DLD1 (cell line): Measurements from ENCODE around the gene PLA2G2A.
"Not testable (repeated sequence)": the region's sequence is repeated elsewhere in the genome, so short reads cannot be mapped to it uniquely, and the experiment has no call there.

Experiments used
- in situ Hi-C: cut with HindIII; loops from 2 replicates; pipeline ENCODE4 v1.10.0; 2017; ENCODE audit warnings: low sequenced_read_pairs

Gene PLA2G2A

GRCh38 chr1:19979494-19979977, at the start of gene PLA2G2A:
Gene PLA2G2A (minus strand): TSS chr1:19979618. CDS start chr1:19978773, 845 bp downstream.
- in situ Hi-C loops = no loop called here

- in situ Hi-C loops = no loop called here
Observed at GRCh38 chr1:20028726-20029125, 49.3 kb upstream of the PLA2G2A start.

DNA sequence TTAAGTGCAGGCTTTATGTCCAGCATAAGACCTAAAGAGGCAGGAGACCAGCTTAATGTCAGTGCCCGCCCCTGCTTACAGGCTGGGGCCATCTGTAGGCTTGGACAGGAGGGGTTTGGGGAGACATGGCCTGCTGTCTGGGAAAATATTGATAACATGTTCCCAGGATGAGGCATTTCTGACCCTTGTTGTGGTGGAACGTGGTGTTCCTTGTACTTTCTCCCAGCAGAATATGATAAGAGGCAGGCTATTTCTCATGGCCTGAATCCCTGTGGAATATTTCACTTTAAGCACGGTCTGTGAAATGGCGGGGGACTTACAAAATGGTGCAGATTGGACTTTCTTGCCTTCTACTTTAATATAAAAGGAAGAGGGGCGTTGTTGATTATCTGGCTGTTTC, 48.7 kb upstream of the PLA2G2A start:
- in situ Hi-C loops = no loop called here

- in situ Hi-C loops = no loop called here
Observed at GRCh38 chr1:20017741-20018140, 38.3 kb upstream of the PLA2G2A start.

- in situ Hi-C loops = no loop called here
Observed at GRCh38 chr1:20014153-20014552, 34.7 kb upstream of the PLA2G2A start.

GRCh38 chr1:20010016-20010415, 30.6 kb upstream of the PLA2G2A start:
- in situ Hi-C loops = no loop called here

GRCh38 chr1:20009212-20009611, 29.8 kb upstream of the PLA2G2A start:
- in situ Hi-C loops = no loop called here

- in situ Hi-C loops = no loop called here
Observed at GRCh38 chr1:20008391-20008841, 29.0 kb upstream of the PLA2G2A start.

GRCh38 chr1:19998823-19999222, 19.4 kb upstream of the PLA2G2A start:
- in situ Hi-C loops = not testable (repeated sequence)

DNA sequence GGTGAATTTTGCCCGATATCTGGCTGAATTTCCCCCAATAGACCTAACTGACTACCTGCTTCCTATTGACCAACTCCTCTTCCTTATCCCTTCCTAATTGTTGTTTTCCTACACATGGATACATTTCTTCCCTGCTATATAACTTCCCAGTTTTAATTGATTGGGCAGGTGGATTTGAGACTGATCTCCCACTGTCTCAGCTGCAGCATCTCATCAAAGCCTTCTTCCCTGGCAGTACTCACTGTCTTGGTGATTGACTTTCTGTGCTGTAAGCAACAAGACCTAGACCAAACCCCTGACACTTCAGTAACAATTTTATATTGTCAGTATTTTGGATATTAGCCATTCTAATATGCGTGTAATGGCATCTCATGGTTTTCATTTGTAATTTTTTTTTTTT, 11.3 kb upstream of the PLA2G2A start:
- in situ Hi-C loops = no loop called here

DNA sequence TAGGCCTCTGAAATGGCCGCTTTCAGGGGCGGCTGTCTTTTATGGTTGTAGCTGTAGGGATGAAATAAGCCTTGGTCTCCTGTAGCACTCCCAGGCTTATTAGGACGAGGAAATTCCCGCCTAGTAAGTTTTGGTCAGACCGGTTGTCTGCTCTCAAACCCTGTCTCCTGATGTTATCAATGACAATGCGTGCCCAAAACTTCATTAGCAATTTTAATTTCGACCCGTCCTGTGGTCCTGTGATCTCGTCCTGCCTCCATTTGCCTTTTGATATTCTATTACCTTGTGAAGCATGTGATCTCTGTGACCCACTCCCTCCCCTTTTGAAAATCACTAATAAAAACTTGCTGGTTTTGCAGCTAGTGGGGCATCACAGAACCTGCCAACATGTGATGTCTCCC, 10.8 kb upstream of the PLA2G2A start:
- in situ Hi-C loops = not testable (repeated sequence)

DNA sequence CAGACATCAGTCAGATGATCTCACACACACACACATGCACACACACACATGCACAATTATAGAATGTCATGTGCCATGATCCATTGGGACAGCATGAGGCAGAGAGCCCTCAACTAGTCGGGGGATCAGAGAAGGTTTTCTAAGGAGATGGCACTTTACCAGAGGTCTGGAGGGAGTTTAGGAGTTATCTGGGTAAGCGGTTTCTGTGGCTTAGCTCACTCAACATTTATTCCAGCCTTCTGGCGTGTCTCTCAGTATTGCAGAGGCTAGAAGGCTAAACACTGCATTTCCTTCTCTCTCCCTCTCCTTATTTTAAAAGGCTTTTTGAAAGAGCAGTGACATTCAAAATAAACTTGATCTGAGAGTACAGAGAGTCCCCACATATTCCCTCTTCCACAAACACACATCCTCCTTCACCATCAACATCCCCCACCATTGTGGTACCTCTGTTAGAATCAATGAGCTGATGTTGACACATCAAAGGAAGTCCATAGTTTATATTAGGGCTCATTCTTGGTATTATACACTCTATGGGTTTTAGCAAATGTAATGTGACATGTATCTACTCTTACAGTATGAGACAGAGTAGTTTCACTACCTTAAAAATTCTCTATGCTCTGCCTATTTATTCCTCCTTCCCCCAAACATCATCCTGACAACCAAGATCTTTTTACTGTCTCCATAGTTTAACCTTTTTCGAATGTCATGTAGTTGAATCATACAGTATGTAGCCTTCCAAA, 9.0 kb upstream of the PLA2G2A start:
- in situ Hi-C loops = no loop called here

DNA sequence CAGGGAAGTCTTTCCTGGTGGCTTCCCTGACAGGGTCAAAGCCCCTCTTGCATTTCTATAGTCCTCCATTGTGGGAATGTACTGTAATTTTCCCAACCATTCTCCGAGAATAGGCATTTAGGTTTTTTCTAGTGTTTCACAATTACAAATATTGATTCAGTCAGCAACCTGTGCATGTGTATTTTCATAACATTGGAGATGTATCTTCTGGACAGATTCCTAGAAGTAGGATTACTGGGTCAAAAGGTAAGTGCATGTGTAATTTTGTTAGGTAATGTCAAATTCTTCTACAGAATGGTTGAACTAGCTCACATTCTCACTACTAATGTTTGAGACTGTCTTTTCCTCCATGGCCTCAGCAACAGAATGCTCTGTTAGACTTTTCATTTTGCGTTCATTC, 8.3 kb upstream of the PLA2G2A start:
- in situ Hi-C loops = no loop called here

DNA sequence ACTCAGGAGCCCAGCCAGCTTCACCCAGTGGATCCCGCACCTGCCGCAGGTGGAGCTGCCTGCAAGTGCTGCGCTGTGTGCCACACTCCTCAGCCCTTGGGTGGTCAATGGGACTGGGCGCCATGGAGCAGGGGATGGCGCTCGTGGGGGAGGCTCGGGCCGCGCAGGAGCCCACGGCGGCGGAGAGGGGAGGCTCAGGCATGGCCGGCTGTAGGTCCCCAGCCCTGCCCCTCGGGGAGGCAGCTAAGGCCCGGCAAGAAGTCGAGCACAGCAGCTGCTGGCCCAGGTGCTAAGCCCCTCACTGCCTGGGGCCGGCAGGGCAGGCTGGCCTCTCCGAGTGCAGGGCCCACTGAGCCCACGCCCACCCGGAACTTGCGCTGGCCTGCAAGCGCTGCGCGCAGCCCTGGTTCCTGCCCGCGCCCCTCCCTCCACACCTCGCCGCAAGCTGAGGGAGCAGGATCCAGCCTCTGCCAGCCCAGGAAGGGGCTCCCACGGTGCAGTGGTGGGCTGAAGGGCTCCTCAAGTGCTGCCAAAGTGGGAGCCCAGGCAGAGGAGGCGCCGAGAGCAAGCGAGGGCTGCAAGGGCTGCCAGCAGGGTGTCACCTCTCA, 5.1 kb upstream of the PLA2G2A start:
- in situ Hi-C loops = not testable (repeated sequence)

GRCh38 chr1:19981507-19982312, 2.3 kb upstream of the PLA2G2A start:
- in situ Hi-C loops = no loop called here

GRCh38 chr1:19981170-19981506, 1.7 kb upstream of the PLA2G2A start:
- in situ Hi-C loops = no loop called here

DNA sequence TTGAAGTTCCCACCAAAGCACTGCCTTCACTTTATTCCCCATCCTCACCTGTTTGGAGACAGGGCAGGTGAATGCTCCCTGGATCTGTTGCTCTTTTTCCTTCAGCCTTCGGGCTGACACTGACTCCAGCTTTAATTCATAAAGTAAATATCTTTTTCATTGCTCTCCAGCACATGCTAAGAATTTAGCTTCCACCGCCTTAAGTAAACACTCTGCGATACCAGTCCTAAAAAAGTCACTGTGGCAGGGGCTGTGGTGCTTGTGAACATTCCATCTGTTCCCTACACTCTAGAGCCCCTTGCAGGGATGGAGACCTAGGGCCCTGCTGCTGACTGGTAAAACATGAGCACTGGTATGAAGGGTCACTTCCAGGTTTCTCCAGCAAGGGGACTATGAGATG, 896 bp upstream of the PLA2G2A start:
- in situ Hi-C loops = no loop called here

- in situ Hi-C loops = no loop called here
Observed at GRCh38 chr1:19978143-19978542, 1.3 kb downstream of the PLA2G2A start.

- in situ Hi-C loops = no loop called here
Observed at GRCh38 chr1:19976317-19977003, 3.0 kb downstream of the PLA2G2A start.

- in situ Hi-C loops = no loop called here
Observed at GRCh38 chr1:19975423-19976193, 3.8 kb downstream of the PLA2G2A start.
